Subcutaneous adipose tissue (tissue), 4 donors: Measurements from ENCODE around the gene STPG3. TPM values are rescaled to one million over a fixed set of nuclear protein-coding genes. Genes with fewer than 3 reads are reported as not detected.

Experiments used
- total RNA-seq, 4 donors: library from RNA; depleted of rRNA; stranded (reverse); fragments of >200 nt; gene quantifications; one replicate each; pipeline ENCODE4 v1.1.0, GENCODE V29; 2016
- TF ChIP-seq, protein P1 (sequence below): fragments of 450-650 bp; IDR thresholded peaks from one replicate; pipeline ENCODE4 v1.5.1; 2016; ENCODE audit warnings: low read depth, mild to moderate bottlenecking, control low read depth, antibody characterized with exemption, moderate library complexity

STPG3 gene
- total RNA-seq, result not detected

DNA sequence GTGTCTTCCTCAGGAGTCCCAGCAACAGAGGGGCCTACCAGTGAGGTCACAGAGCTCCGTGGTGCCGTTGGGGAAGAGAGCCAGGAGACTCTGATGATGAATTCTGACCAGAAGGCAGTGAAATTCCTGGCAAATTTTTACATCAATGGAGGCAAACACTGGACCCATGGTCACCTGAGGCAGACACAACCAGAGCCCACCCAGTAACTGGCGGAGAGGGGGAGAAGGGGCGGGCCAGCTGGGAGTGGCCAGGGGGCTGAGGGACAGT, at the start of gene STPG3:
TSS of gene STPG3 (plus strand) at position 93 of the 268 bp plus-strand sequence. CDS start at position 94, 1 bp downstream.
- TF ChIP-seq, protein P1, sequence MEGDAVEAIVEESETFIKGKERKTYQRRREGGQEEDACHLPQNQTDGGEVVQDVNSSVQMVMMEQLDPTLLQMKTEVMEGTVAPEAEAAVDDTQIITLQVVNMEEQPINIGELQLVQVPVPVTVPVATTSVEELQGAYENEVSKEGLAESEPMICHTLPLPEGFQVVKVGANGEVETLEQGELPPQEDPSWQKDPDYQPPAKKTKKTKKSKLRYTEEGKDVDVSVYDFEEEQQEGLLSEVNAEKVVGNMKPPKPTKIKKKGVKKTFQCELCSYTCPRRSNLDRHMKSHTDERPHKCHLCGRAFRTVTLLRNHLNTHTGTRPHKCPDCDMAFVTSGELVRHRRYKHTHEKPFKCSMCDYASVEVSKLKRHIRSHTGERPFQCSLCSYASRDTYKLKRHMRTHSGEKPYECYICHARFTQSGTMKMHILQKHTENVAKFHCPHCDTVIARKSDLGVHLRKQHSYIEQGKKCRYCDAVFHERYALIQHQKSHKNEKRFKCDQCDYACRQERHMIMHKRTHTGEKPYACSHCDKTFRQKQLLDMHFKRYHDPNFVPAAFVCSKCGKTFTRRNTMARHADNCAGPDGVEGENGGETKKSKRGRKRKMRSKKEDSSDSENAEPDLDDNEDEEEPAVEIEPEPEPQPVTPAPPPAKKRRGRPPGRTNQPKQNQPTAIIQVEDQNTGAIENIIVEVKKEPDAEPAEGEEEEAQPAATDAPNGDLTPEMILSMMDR, result no peak

DNA sequence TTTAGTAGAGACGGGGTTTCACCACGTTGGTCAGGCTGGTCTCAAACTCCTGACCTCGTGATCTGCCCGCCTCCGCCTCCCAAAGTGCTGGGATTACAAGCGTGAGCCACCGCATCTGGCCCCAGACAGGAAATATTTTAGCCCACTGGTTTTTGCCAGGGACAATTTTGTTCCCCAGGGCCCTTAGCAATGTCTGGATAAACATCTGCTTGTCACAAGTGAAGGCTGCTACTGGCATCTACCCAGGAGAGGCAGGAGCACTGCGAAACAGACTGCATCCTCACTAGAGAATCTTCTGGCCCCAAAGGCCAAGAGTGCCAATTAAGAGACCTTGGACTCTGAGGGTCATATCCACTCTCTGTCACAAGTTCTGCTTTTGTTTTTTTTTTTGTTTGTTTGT, 48.1 kb upstream of the STPG3 start:
- TF ChIP-seq, protein P1, result no peak

DNA sequence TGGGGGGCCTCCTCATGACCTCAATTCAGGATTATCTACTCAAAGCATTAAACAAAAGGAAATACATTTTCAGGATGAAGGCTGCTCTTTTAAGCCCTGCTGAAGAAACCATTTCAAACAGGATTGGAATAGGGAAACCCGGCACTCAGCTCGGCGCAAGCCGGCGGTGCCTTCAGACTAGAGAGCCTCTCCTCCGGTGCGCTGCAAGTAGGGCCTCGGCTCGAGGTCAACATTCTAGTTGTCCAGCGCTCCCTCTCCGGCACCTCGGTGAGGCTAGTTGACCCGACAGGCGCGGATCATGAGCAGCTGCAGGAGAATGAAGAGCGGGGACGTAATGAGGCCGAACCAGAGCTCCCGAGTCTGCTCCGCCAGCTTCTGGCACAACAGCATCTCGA, 46.4 kb upstream of the STPG3 start:
- TF ChIP-seq, protein P1, result no peak

DNA sequence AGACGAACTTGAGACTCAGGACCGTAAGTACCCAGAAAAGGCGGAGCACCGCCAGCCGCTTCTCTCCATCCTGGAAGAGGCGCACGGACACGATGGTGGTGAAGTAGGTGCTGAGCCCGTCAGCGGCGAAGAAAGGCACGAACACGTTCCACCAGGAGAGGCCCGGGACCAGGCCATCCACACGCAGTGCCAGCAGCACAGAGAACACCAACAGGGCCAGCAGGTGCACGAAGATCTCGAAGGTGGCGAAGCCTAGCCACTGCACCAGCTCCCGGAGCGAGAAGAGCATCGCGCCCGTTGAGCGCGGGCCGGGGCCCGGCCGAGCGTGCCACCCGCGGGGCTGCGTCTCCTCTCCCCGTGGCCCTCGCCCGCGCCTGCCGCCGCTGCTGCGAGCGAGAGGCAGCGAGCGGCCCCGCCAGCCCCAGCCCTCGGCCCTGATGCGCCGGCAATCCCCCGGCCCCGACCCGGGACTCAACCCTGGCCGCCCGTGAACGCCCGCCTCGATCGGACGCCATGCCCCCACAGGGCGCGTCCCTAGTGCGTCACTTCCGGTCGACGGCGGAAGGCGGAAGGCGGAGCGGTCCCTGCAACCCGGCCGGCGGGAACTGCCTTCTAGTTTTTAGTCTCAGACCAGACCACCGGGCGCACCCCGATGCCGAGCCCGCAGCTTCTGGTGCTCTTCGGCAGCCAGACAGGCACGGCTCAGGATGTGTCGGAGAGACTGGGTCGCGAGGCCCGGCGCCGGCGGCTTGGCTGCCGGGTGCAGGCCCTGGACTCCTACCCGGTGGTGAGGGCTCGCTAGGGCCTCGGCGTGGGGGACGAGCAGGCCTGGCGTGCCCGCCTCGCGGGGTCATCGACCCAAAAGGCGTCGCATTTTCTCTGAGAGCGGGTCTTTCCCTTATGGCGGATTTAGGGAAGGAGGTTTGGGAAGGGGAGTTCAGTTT, 45.7 kb upstream of the STPG3 start, which contains the start of the genes NDOR1 and TMEM203:
TSS of gene NDOR1 (plus strand) at position 575 of the 944 bp plus-strand sequence. CDS start at position 653, 78 bp downstream.
TSS of gene TMEM203 (minus strand) at position 523 of the 944 bp plus-strand sequence. CDS start at position 289, 234 bp downstream.
- TF ChIP-seq, protein P1, result no peak

DNA sequence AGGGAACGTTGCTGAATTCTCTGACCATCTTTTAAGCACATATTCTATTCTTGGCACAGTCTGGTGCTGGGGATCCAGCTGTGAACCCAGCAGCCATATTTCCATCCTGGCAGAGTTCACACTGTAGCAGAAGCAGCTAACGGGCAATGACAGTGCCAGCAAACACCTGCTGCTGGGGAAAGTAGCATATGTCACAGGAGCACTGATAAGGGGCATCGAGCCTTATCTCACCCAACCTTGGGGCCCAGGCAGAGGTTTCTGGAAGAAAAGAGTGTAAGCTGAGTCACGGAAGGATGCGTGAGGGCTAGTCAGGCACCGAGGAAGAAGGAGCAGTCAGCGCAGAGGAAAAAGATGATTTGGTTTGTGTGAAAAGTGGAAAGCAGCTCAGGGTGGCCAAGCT, 44.5 kb upstream of the STPG3 start:
- TF ChIP-seq, protein P1, result no peak

DNA sequence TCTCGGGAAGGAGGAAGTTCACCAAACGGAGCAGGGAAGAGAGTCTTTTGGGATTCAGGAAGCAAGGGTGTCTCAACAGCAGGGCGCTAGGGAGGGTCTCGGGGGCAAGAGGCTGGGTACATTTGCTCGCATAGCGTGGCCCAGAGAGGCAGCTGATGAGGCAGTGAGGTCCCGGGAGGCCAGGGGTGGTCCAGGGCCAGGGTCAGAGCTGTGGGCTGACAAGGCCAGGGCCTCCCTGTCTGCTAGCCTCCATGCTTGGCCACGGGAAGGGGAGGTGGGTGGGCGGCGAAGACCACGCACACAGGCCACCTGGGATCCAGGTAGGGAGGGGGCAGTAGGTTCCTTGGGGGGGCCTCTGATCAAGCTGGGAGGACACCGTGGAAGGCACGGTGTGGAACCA, 39.6 kb upstream of the STPG3 start:
- TF ChIP-seq, protein P1, result no peak

DNA sequence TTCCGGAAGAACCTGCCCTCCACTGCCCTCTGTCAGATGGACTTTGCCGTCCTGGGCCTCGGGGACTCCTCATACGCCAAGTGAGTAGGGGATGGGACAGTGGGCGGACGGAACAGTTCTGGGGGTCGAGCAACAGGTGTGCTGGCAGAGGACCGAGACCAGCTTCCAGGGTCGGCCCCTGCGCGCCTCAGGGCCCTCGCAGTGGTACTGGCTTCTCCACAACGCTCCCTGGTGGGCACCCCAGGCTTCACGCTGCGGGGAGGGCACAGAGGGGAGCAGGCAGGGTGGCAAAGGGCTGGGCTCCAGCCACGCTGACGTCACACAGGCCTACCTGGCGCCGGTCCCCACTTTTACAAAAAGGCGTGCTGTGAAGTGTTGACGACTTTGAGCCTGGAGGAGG, 38.6 kb upstream of the STPG3 start:
- TF ChIP-seq, protein P1, result no peak
